Hepatocyte (in vitro differentiated cells): Measurements from ENCODE around the gene DIP2C. TPM values are rescaled to one million over a fixed set of nuclear protein-coding genes. Genes with fewer than 3 reads are reported as not detected.

Experiments used
- DNase-seq: peaks from one replicate; pipeline ENCODE4 v3.0.0-alpha.2; 2016; ENCODE audit warnings: low spot score
- H2AFZ ChIP-seq: fragments of 200-600 bp; sonication (generic); 2 replicates; pipeline ENCODE4 v1.6.0; 2016; ENCODE audit warnings: antibody characterized with exemption, mild to moderate bottlenecking
- H3K27ac ChIP-seq: fragments of 200-600 bp; sonication (generic); 2 replicates; pipeline ENCODE4 v1.5.1; 2016; ENCODE audit warnings: mild to moderate bottlenecking
- H3K27me3 ChIP-seq: fragments of 200-600 bp; sonication (generic); 2 replicates; pipeline ENCODE4 v1.6.1; 2016
- H3K36me3 ChIP-seq: fragments of 200-600 bp; sonication (generic); replicated peaks from 2 replicates; pipeline ENCODE4 v1.5.1; 2016; ENCODE audit warnings: low read depth; ENCODE audit not compliant: insufficient read depth
- H3K4me1 ChIP-seq: fragments of 200-600 bp; sonication (generic); 2 replicates; pipeline ENCODE4 v1.5.1; 2016; ENCODE audit warnings: mild to moderate bottlenecking, moderate library complexity; ENCODE audit not compliant: insufficient read depth
- H3K4me2 ChIP-seq: fragments of 200-600 bp; sonication (generic); 2 replicates; pipeline ENCODE4 v1.6.0; 2016
- H3K4me3 ChIP-seq: fragments of 200-600 bp; sonication (generic); 2 replicates; pipeline ENCODE4 v1.5.1; 2016; ENCODE audit warnings: mild to moderate bottlenecking
- H3K79me2 ChIP-seq: fragments of 200-600 bp; sonication (generic); 2 replicates; pipeline ENCODE4 v1.6.0; 2017; ENCODE audit warnings: mild to moderate bottlenecking
- H3K9me2 ChIP-seq: fragments of 200-600 bp; sonication (generic); replicated peaks from 2 replicates; pipeline ENCODE4 v1.6.0; 2017; ENCODE audit warnings: mild to moderate bottlenecking; ENCODE audit not compliant: insufficient read depth
- H3K9me3 ChIP-seq: fragments of 200-600 bp; sonication (generic); 2 replicates; pipeline ENCODE4 v1.5.1; 2016; ENCODE audit warnings: low read depth, mild to moderate bottlenecking
- H4K20me1 ChIP-seq: fragments of 200-600 bp; sonication (generic); 2 replicates; pipeline ENCODE4 v1.6.0; 2016; ENCODE audit warnings: mild to moderate bottlenecking; ENCODE audit not compliant: insufficient read depth, poor library complexity, severe bottlenecking
- CTCF ChIP-seq: fragments of 200-600 bp; sonication (generic); IDR thresholded peaks from 2 replicates; pipeline ENCODE4 v1.5.1; 2016; ENCODE audit warnings: antibody characterized with exemption, mild to moderate bottlenecking; ENCODE audit not compliant: poor library complexity
- EZH2 ChIP-seq: fragments of 200-600 bp; sonication (generic); IDR thresholded peaks from 2 replicates; pipeline ENCODE4 v1.6.1; 2016; ENCODE audit warnings: antibody characterized with exemption, mild to moderate bottlenecking, borderline replicate concordance
- EZH2phosphoT487 ChIP-seq: fragments of 200-600 bp; sonication (generic); IDR thresholded peaks from one replicate; pipeline ENCODE4 v1.6.1; 2018; ENCODE audit warnings: antibody characterized with exemption, mild to moderate bottlenecking, low read depth, moderate library complexity; ENCODE audit not compliant: unreplicated experiment, severe bottlenecking
- WGBS: methylation state at CpG from one replicate; pipeline ENCODE4 v1.1.6; 2016; ENCODE audit warnings: low lambda C conversion rate; ENCODE audit errors: missing lambda C conversion rate; 5-methylcytosine and 5-hydroxymethylcytosine counted together
- polyA plus RNA-seq: library from polyadenylated mRNA; unstranded; fragments of >200 nt; fragmentation: Nextera tagmentation; extraction: Ambion mirVana; gene quantifications from 2 replicates; pipeline ENCODE4 v1.2.1, GENCODE V29; 2016
- total RNA-seq: library from RNA; depleted of rRNA; stranded (reverse); fragments of >200 nt; gene quantifications from 2 replicates; pipeline ENCODE4 v1.2.3, GENCODE V29; 2014

DIP2C gene
- total and polyA plus RNA-seq, 2 experiments from 2014 or later, result 11.1 to 12.8 TPM

GRCh38 chr10:615583-616152 lies 73.8 kb downstream of the DIP2C start:
- Histone ChIP-seq H3K4me3 (no peak overlapping the region), H3K9me2 (no peaks in the 10 kb centered on the region), H3K9me3 (no peaks in the 10 kb centered on the region), H3K4me2 (no peak overlapping the region), H3K27me3 (no peaks in the 10 kb centered on the region), H3K79me2 (peaks cover 88% of the 10 kb centered on the region), H3K4me1 (peaks cover 10% of the 10 kb centered on the region), H3K36me3 (no peaks in the 10 kb centered on the region), H2AFZ (no peak overlapping the region), H3K27ac (no peak overlapping the region), H4K20me1 (peaks cover 71% of the 10 kb centered on the region)
- DNase-seq, result no peak
- WGBS, result 83% methylated on average over 13 of the region's 13 CpGs
- no peak for TF ChIP-seq CTCF
- TF ChIP-seq EZH2, result no peak
- no peak for TF ChIP-seq EZH2phosphoT487

- Histone ChIP-seq H3K36me3 (no peaks in the 10 kb centered on the region), H3K9me2 (no peaks in the 10 kb centered on the region), H3K27me3 (no peaks in the 10 kb centered on the region), H2AFZ (no peak overlapping the region), H3K4me3 (no peak overlapping the region), H3K4me1 (peaks cover 10% of the 10 kb centered on the region), H3K79me2 (peaks cover 87% of the 10 kb centered on the region), H3K27ac (no peak overlapping the region), H3K4me2 (no peak overlapping the region), H3K9me3 (no peaks in the 10 kb centered on the region), H4K20me1 (peaks cover 65% of the 10 kb centered on the region)
- no peak for DNase-seq
- TF ChIP-seq EZH2 (no peak), CTCF (no peak), EZH2phosphoT487 (no peak)
- WGBS, result 90% methylated on average over 23 of the region's 23 CpGs
Measured at GRCh38 chr10:614790-615582, 74.5 kb downstream of the DIP2C start.

GRCh38 chr10:614139-614711 lies 75.2 kb downstream of the DIP2C start:
- no peaks in the 10 kb centered on the region for H3K36me3 ChIP-seq
- no peaks in the 10 kb centered on the region for H3K27me3 ChIP-seq
- WGBS, result 85% methylated on average over 15 of the region's 15 CpGs
- H3K27ac ChIP-seq, result no peak overlapping the region
- no peak for TF ChIP-seq EZH2
- TF ChIP-seq EZH2phosphoT487, result no peak
- TF ChIP-seq CTCF, result no peak
- peaks cover 10% of the 10 kb centered on the region for H3K4me1 ChIP-seq
- H3K4me3 ChIP-seq, result no peak overlapping the region
- H2AFZ ChIP-seq, result no peak overlapping the region
- DNase-seq, result no peak
- H3K9me2 ChIP-seq, result no peaks in the 10 kb centered on the region
- no peak overlapping the region for H3K4me2 ChIP-seq
- no peaks in the 10 kb centered on the region for H3K9me3 ChIP-seq
- H4K20me1 ChIP-seq, result peaks cover 62% of the 10 kb centered on the region
- peaks cover 84% of the 10 kb centered on the region for H3K79me2 ChIP-seq
